ENCODE results near the gene CRYBB3. TPM values are rescaled to one million over a fixed set of nuclear protein-coding genes. Genes with fewer than 3 reads are reported as not detected.

CRYBB3 gene
- total RNA-seq, 1 donor from 2014 or later, result 0.27 TPM

DNA sequence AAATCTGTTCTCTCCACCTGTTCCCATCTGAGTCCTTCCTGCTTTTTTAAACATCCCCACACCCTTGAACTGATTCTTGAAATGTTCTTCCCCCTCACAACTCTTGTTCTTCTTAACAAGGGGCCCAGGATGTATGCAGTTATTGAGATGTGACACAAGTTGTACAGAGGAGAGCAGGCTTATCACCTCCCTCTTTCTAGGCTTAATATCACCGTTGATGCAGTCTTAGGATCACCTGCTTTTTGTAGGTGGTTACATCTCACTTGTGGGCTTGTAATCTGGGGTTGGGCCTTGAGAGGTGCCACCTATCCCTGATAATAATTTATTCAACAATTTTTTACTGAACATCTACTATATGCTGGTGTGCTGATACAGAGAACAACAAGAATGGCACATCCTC lies 6.2 kb downstream of the CRYBB3 start:
- H3K9me3 Mint-ChIP-seq, result no peaks in the 10 kb centered on the region
- no peaks in the 10 kb centered on the region for H3K4me1 Mint-ChIP-seq
- no peak overlapping the region for H3K4me3 Mint-ChIP-seq
- no peaks in the 10 kb centered on the region for H3K36me3 Mint-ChIP-seq
- H3K27me3 Mint-ChIP-seq (ENCODE audit: low read depth), result no peaks in the 10 kb centered on the region
- no peak for DNase-seq (ENCODE audit: low spot score in 2 of 2, unreplicated experiment in 2 of 2)
- no peak overlapping the region for H3K27ac Mint-ChIP-seq
- TF ChIP-seq, protein P1, sequence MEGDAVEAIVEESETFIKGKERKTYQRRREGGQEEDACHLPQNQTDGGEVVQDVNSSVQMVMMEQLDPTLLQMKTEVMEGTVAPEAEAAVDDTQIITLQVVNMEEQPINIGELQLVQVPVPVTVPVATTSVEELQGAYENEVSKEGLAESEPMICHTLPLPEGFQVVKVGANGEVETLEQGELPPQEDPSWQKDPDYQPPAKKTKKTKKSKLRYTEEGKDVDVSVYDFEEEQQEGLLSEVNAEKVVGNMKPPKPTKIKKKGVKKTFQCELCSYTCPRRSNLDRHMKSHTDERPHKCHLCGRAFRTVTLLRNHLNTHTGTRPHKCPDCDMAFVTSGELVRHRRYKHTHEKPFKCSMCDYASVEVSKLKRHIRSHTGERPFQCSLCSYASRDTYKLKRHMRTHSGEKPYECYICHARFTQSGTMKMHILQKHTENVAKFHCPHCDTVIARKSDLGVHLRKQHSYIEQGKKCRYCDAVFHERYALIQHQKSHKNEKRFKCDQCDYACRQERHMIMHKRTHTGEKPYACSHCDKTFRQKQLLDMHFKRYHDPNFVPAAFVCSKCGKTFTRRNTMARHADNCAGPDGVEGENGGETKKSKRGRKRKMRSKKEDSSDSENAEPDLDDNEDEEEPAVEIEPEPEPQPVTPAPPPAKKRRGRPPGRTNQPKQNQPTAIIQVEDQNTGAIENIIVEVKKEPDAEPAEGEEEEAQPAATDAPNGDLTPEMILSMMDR (IDR thresholded peaks at IDR 0.05; ENCODE audit: unreplicated experiment), result no peak

- H3K27ac Mint-ChIP-seq, result no peak overlapping the region
Observed at GRCh38 chr22:25206998-25207397, 7.3 kb downstream of the CRYBB3 start.

GRCh38 chr22:25207553-25208157 lies 8.0 kb downstream of the CRYBB3 start:
- Mint-ChIP-seq H3K4me1 (no peaks in the 10 kb centered on the region), H3K27ac (no peak overlapping the region), H3K27me3 (ENCODE audit: low read depth) (no peaks in the 10 kb centered on the region), H3K9me3 (no peaks in the 10 kb centered on the region), H3K36me3 (no peaks in the 10 kb centered on the region), H3K4me3 (no peak overlapping the region)
- TF ChIP-seq, protein P1 (IDR thresholded peaks at IDR 0.05; ENCODE audit: unreplicated experiment), result no peak
- DNase-seq (ENCODE audit: low spot score in 2 of 2, unreplicated experiment in 2 of 2), result no peak

More at GRCh38 chr22:25206998-25207397, 7.3 kb downstream of the CRYBB3 start:
- no peaks in the 10 kb centered on the region for H3K4me1 Mint-ChIP-seq
- no peaks in the 10 kb centered on the region for H3K27me3 Mint-ChIP-seq (ENCODE audit: low read depth)
- DNase-seq (ENCODE audit: low spot score in 2 of 2, unreplicated experiment in 2 of 2), result no peak
- H3K4me3 Mint-ChIP-seq, result no peak overlapping the region
- H3K36me3 Mint-ChIP-seq, result no peaks in the 10 kb centered on the region
- TF ChIP-seq, protein P1 (IDR thresholded peaks at IDR 0.05; ENCODE audit: unreplicated experiment), result no peak
- H3K9me3 Mint-ChIP-seq, result no peaks in the 10 kb centered on the region

GRCh38 chr22:25208328-25208727 lies 8.7 kb downstream of the CRYBB3 start:
- Mint-ChIP-seq H3K4me1 (no peaks in the 10 kb centered on the region), H3K36me3 (no peaks in the 10 kb centered on the region), H3K4me3 (no peak overlapping the region), H3K27me3 (ENCODE audit: low read depth) (no peaks in the 10 kb centered on the region), H3K27ac (no peak overlapping the region), H3K9me3 (peaks cover 4% of the 10 kb centered on the region)
- no peak for DNase-seq (ENCODE audit: low spot score in 2 of 2, unreplicated experiment in 2 of 2)
- TF ChIP-seq, protein P1 (IDR thresholded peaks at IDR 0.05; ENCODE audit: unreplicated experiment), result no peak

DNA sequence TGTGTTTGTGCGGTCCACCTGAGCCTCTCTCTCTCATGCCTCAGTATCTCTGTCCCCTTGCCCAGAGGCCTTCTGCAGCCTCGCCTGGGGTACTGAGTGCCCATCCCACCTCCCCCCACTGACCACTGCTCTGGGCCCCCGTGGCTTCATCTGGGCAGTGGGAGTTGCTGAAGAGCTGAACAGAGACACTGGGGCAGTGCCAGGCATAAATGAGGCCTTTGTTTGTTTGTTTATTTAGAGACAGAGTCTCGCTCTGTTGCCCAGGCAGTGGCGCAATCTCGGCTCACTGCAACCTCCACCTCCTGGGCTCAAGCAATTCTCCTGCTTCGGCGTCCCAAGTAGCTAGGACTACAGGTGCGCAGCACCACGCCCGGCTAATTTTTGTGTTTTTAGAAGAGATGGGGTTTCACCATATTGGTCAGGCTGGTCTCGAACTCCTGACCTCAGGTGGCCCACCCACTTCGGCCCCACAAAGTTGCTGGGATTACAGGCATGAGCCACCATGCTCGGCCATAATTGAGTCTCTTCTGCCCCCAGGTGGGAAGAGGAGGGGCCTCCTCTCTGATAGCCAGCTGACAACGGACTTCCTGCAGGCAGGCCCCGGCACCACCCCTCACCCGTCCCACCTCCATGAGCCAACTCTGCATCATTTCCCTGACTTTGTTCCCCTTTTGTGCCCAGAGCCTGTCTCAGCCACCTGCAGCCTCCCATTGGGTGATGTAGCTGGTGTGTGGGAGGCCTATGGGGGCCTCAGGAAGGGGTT lies 9.3 kb downstream of the CRYBB3 start:
- Mint-ChIP-seq H3K27ac (no peak overlapping the region), H3K4me1 (no peaks in the 10 kb centered on the region), H3K36me3 (no peaks in the 10 kb centered on the region), H3K9me3 (peaks cover 9% of the 10 kb centered on the region), H3K4me3 (no peak overlapping the region), H3K27me3 (ENCODE audit: low read depth) (no peaks in the 10 kb centered on the region)
- no peak for DNase-seq (ENCODE audit: low spot score in 2 of 2, unreplicated experiment in 2 of 2)
- TF ChIP-seq, protein P1 (IDR thresholded peaks at IDR 0.05; ENCODE audit: unreplicated experiment), result no peak

All from mesothelial cell of epicardium (in vitro differentiated cells).